ENCODE measurements around the gene GPC5. TPM values are rescaled to one million over a fixed set of nuclear protein-coding genes. Genes with fewer than 3 reads are reported as not detected.

GPC5 gene
- total RNA-seq, 2 experiments from 2014 or later = 2.4 TPM; not detected in 1

- Histone ChIP-seq H3K79me2 (ENCODE audit: insufficient read depth, low read depth, low read length) (no peaks in the 10 kb centered on the region), H3K9me3 (ENCODE audit: low read length) (no peaks in the 10 kb centered on the region), H3K4me2 (ENCODE audit: low read length) (no peak overlapping the region), H3K36me3 (ENCODE audit: insufficient read depth, low read length) (no peaks in the 10 kb centered on the region), H3K27ac (ENCODE audit: low read depth, low read length, poor library complexity, severe bottlenecking) (no peak overlapping the region), H2AFZ (ENCODE audit: low read length) (no peak overlapping the region), H3K4me1 (ENCODE audit: insufficient read depth, low read length, poor library complexity, severe bottlenecking) (no peaks in the 10 kb centered on the region), H3K4me3 (ENCODE audit: low read depth, low read length, poor library complexity, severe bottlenecking) (no peak overlapping the region), H4K20me1 (ENCODE audit: insufficient read depth, low read length) (no peaks in the 10 kb centered on the region), H3K9me2 (ENCODE audit: insufficient read depth, low read length) (no peaks in the 10 kb centered on the region)
- no TSS peak for BruUV-seq (replicated peaks)
- no peak for DNase-seq (ENCODE audit: low spot score)
- intact Hi-C loops (cut with micrococcal nuclease; ENCODE audit: unreplicated experiment) = no loop called here
- TF ChIP-seq CTCF (conservative IDR thresholded peaks at IDR 0.05; ENCODE audit: low read length) (no peak), EZH2phosphoT487 (IDR thresholded peaks at IDR 0.05; ENCODE audit: borderline replicate concordance, low read depth, low read length) (no peak)
- ChIA-PET CTCF (ENCODE audit: unreplicated experiment) (no interaction called here), POLR2A (interaction anchor here (0.6 to 1.6 kb wide), 12 partner anchors 9 to 174 kb away, joined by 3 to 5 read pairs (median 3); no protein-coding TSS in a partner anchor)
These were observed 174.7 kb downstream of the GPC5 start for GRCh38 chr13:91572944-91573598.

GRCh38 chr13:91574766-91575165 is 176.3 kb downstream of the GPC5 start:
- BruUV-seq (replicated peaks) = no TSS peak
- Histone ChIP-seq H2AFZ (ENCODE audit: low read length) (no peak overlapping the region), H3K4me3 (ENCODE audit: low read depth, low read length, poor library complexity, severe bottlenecking) (no peak overlapping the region), H3K4me1 (ENCODE audit: insufficient read depth, low read length, poor library complexity, severe bottlenecking) (no peaks in the 10 kb centered on the region), H3K4me2 (ENCODE audit: low read length) (no peak overlapping the region), H3K36me3 (ENCODE audit: insufficient read depth, low read length) (no peaks in the 10 kb centered on the region), H4K20me1 (ENCODE audit: insufficient read depth, low read length) (no peaks in the 10 kb centered on the region), H3K9me3 (ENCODE audit: low read length) (no peaks in the 10 kb centered on the region), H3K79me2 (ENCODE audit: insufficient read depth, low read depth, low read length) (no peaks in the 10 kb centered on the region), H3K27ac (ENCODE audit: low read depth, low read length, poor library complexity, severe bottlenecking) (no peak overlapping the region), H3K9me2 (ENCODE audit: insufficient read depth, low read length) (no peaks in the 10 kb centered on the region)
- TF ChIP-seq EZH2phosphoT487 (IDR thresholded peaks at IDR 0.05; ENCODE audit: borderline replicate concordance, low read depth, low read length) (no peak), CTCF (conservative IDR thresholded peaks at IDR 0.05; ENCODE audit: low read length) (no peak)
- CTCF ChIA-PET (ENCODE audit: unreplicated experiment) = no interaction called here
- intact Hi-C loops (cut with micrococcal nuclease; ENCODE audit: unreplicated experiment) = loop anchor here (5.0 kb wide), 1 partner anchor 197 kb away; no protein-coding TSS in a partner anchor
- POLR2A ChIA-PET = interaction anchor here (0.5 to 1.6 kb wide), 5 partner anchors 11 to 62 kb away, joined by 3 to 11 read pairs (median 4); no protein-coding TSS in a partner anchor
- DNase-seq (ENCODE audit: low spot score) = no peak

- no peak for TF ChIP-seq EZH2phosphoT487 (IDR thresholded peaks at IDR 0.05; ENCODE audit: borderline replicate concordance, low read depth, low read length)
- TF ChIP-seq CTCF (conservative IDR thresholded peaks at IDR 0.05; ENCODE audit: low read length) = no peak
- no peaks in the 10 kb centered on the region for H3K4me1 ChIP-seq (ENCODE audit: insufficient read depth, low read length, poor library complexity, severe bottlenecking)
- H3K27ac ChIP-seq (ENCODE audit: low read depth, low read length, poor library complexity, severe bottlenecking) = no peak overlapping the region
- H3K4me2 ChIP-seq (ENCODE audit: low read length) = no peak overlapping the region
- no peaks in the 10 kb centered on the region for H4K20me1 ChIP-seq (ENCODE audit: insufficient read depth, low read length)
- peak; percentile 53 for DNase-seq (ENCODE audit: low spot score)
- ChIA-PET POLR2A (interaction anchor here (0.6 to 2.3 kb wide), 11 partner anchors 8 to 517 kb away, joined by 4 to 17 read pairs (median 5); no protein-coding TSS in a partner anchor), CTCF (ENCODE audit: unreplicated experiment) (interaction anchor here (0.9 to 1.0 kb wide), 2 partner anchors 9 to 68 kb away, joined by 3 read pairs; no protein-coding TSS in a partner anchor)
- no peaks in the 10 kb centered on the region for H3K36me3 ChIP-seq (ENCODE audit: insufficient read depth, low read length)
- BruUV-seq (replicated peaks) = no TSS peak
- H3K4me3 ChIP-seq (ENCODE audit: low read depth, low read length, poor library complexity, severe bottlenecking) = no peak overlapping the region
- no peaks in the 10 kb centered on the region for H3K9me3 ChIP-seq (ENCODE audit: low read length)
- no peaks in the 10 kb centered on the region; the same call in 1 of the 2 replicates for H3K9me2 ChIP-seq (ENCODE audit: insufficient read depth, low read length)
- no peak overlapping the region for H2AFZ ChIP-seq (ENCODE audit: low read length)
- H3K79me2 ChIP-seq (ENCODE audit: insufficient read depth, low read depth, low read length) = no peaks in the 10 kb centered on the region
- intact Hi-C loops (cut with micrococcal nuclease; ENCODE audit: unreplicated experiment) = loop anchor here (5.0 kb wide), 1 partner anchor 199 kb away; no protein-coding TSS in a partner anchor
These were observed 178.2 kb downstream of the GPC5 start for GRCh38 chr13:91576590-91576989.

All from OCI-LY7 (cell line).